Adrenal gland (tissue), 5 donors: Measurements from ENCODE around the gene RALGAPA1.

ENCODE experiments used
- CTCF ChIP-seq, 6 experiments: fragments of 450-650 bp in 4 of 6; fragments of 200-600 bp in 2 of 6; sonication (generic) in 1 of 6; IDR thresholded peaks; 1 replicate in 5 of 6; 2 replicates in 1 of 6; pipeline versions ENCODE4 v1.5.1 to v1.8.0; 2016 to 2021; ENCODE audit warnings: antibody characterized with exemption in 6 of 6, mild to moderate bottlenecking in 2 of 6, moderate library complexity in 1 of 6
- POLR2A ChIP-seq, 2 donors: fragments of 450-650 bp; IDR thresholded peaks; one replicate each; pipeline ENCODE4 v1.6.1; 2017; ENCODE audit warnings: antibody characterized with exemption in 2 of 2, mild to moderate bottlenecking in 2 of 2, moderate library complexity in 1 of 2
- donor health status: DM: no; HTN: no; CAD: no.

- no peak for TF ChIP-seq POLR2A (IDR thresholded peaks at IDR 0.05)
- TF ChIP-seq CTCF (IDR thresholded peaks at IDR 0.05), result no peak
Measured at GRCh38 chr14:35631071-35631805, 177.9 kb downstream of the RALGAPA1 start.
